ENCODE measurements around the gene GRIK5.

- no peak for TF ChIP-seq CTCF (IDR thresholded peaks at IDR 0.05)
- TF ChIP-seq POLR2A (IDR thresholded peaks at IDR 0.05), result no peak
These were observed 45.2 kb upstream of the GRIK5 start for GRCh38 chr19:42115219-42115618.

All from right lobe of liver (tissue), 4 donors.